ENCODE measurements around the gene CNBD2.
"Not testable (repeated sequence)": the region's sequence is repeated elsewhere in the genome, so short reads cannot be mapped to it uniquely, and the experiment has no call there.

The CNBD2 gene

GRCh38 chr20:36064658-36065426 lies 96.5 kb downstream of the CNBD2 start:
- DNase-seq (ENCODE audit: low read depth): peak; percentile 86
- TF ChIP-seq CTCF (IDR thresholded peaks at IDR 0.05; ENCODE audit: insufficient read depth, low read depth, low read length, missing control alignments): no peak
- peak overlapping the region; percentile 49 for H3K4me3 ChIP-seq (ENCODE audit: low read depth, low read length)

- H3K4me3 ChIP-seq (ENCODE audit: low read depth, low read length): no peak overlapping the region
Observed at GRCh38 chr20:36065427-36065998, 97.1 kb downstream of the CNBD2 start.

GRCh38 chr20:36066777-36067176 lies 98.4 kb downstream of the CNBD2 start:
- TF ChIP-seq CTCF (IDR thresholded peaks at IDR 0.05; ENCODE audit: insufficient read depth, low read depth, low read length, missing control alignments): no peak
- no peak overlapping the region for H3K4me3 ChIP-seq (ENCODE audit: low read depth, low read length)
- no peak for DNase-seq (ENCODE audit: low read depth)

More at GRCh38 chr20:36065427-36065998, 97.1 kb downstream of the CNBD2 start:
- DNase-seq (ENCODE audit: low read depth): no peak
- TF ChIP-seq CTCF (IDR thresholded peaks at IDR 0.05; ENCODE audit: insufficient read depth, low read depth, low read length, missing control alignments): no peak

- DNase-seq (ENCODE audit: low read depth); H3K4me3 ChIP-seq (ENCODE audit: low read depth, low read length): not testable (repeated sequence)
Observed at GRCh38 chr20:36068526-36068925, 100.1 kb downstream of the CNBD2 start.

GRCh38 chr20:36070451-36070850 lies 102.1 kb downstream of the CNBD2 start:
- no peak for DNase-seq (ENCODE audit: low read depth)
- TF ChIP-seq CTCF (IDR thresholded peaks at IDR 0.05; ENCODE audit: insufficient read depth, low read depth, low read length, missing control alignments): no peak
- no peak overlapping the region for H3K4me3 ChIP-seq (ENCODE audit: low read depth, low read length)

GRCh38 chr20:36071848-36072247 lies 103.5 kb downstream of the CNBD2 start:
- no peak for TF ChIP-seq CTCF (IDR thresholded peaks at IDR 0.05; ENCODE audit: insufficient read depth, low read depth, low read length, missing control alignments)
- no peak overlapping the region for H3K4me3 ChIP-seq (ENCODE audit: low read depth, low read length)
- no peak for DNase-seq (ENCODE audit: low read depth)

GRCh38 chr20:36074983-36075382 lies 106.6 kb downstream of the CNBD2 start:
- no peak for DNase-seq (ENCODE audit: low read depth)
- no peak overlapping the region for H3K4me3 ChIP-seq (ENCODE audit: low read depth, low read length)
- TF ChIP-seq CTCF (IDR thresholded peaks at IDR 0.05; ENCODE audit: insufficient read depth, low read depth, low read length, missing control alignments): no peak

GRCh38 chr20:36077762-36078161 lies 109.4 kb downstream of the CNBD2 start:
- not testable (repeated sequence) for H3K4me3 ChIP-seq (ENCODE audit: low read depth, low read length); DNase-seq (ENCODE audit: low read depth)
